GM12891 (cell line): ENCODE data around the gene CHD1L.

Source experiments
- PAX5 ChIP-seq: IDR thresholded peaks from 2 replicates; pipeline ENCODE4 v1.6.1; 2011; ENCODE audit warnings: low read length, moderate library complexity, mild to moderate bottlenecking; ENCODE audit not compliant: insufficient read depth, severe bottlenecking
- POLR2A ChIP-seq: IDR thresholded peaks from 2 replicates; pipeline ENCODE4 v1.6.1; 2011; ENCODE audit warnings: low read depth, low read length, control low read depth
- POLR2AphosphoS5 ChIP-seq: IDR thresholded peaks from 2 replicates; pipeline ENCODE4 v1.6.1; 2011; ENCODE audit warnings: low read depth, low read length, control low read depth

- TF ChIP-seq POLR2AphosphoS5 (no peak), PAX5 (no peak), POLR2A (no peak)
Measured at GRCh38 chr1:147202576-147202975, 39.9 kb upstream of the CHD1L start.
